Spleen (tissue), 11 donors: ENCODE measurements around the gene CPN2. TPM values are rescaled to one million over a fixed set of nuclear protein-coding genes. Genes with fewer than 3 reads are reported as not detected.

ENCODE experiments used
- DNase-seq: peaks from one replicate; pipeline ENCODE4 v3.0.0-alpha.2; 2020
- H3K27ac ChIP-seq, 8 donors: fragments of 200-600 bp; sonication (generic) in 7 of 8; 1 replicate in 4 of 8; 2 replicates in 4 of 8; pipeline versions ENCODE4 v1.5.0 to v1.8.0; 2016 to 2021; ENCODE audit warnings: inconsistent platforms in 4 of 8, mild to moderate bottlenecking in 4 of 8, moderate library complexity in 1 of 8
- H3K27me3 ChIP-seq, 7 donors: fragments of 200-600 bp; sonication (generic) in 6 of 7; replicated peaks in 1 of 7; 1 replicate in 4 of 7; 2 replicates in 3 of 7; pipeline versions ENCODE4 v1.5.0 to v1.8.0; 2016 to 2021; ENCODE audit warnings: inconsistent platforms in 3 of 7, mild to moderate bottlenecking in 1 of 7
- H3K36me3 ChIP-seq, 6 donors: fragments of 200-600 bp; sonication (generic) in 5 of 6; 1 replicate in 4 of 6; 2 replicates in 2 of 6; pipeline versions ENCODE4 v1.5.0 to v1.8.0; 2016 to 2021; ENCODE audit warnings: inconsistent platforms in 2 of 6
- H3K4me1 ChIP-seq, 6 donors: fragments of 200-600 bp; sonication (generic) in 5 of 6; 1 replicate in 3 of 6; 2 replicates in 3 of 6; pipeline versions ENCODE4 v1.5.0 to v1.8.0; 2016 to 2021; ENCODE audit warnings: inconsistent platforms in 3 of 6
- H3K4me3 ChIP-seq, 8 donors: fragments of 200-600 bp; sonication (generic) in 7 of 8; 1 replicate in 4 of 8; 2 replicates in 4 of 8; pipeline versions ENCODE4 v1.5.0 to v1.8.0; 2016 to 2021; ENCODE audit warnings: inconsistent platforms in 4 of 8, mild to moderate bottlenecking in 4 of 8, moderate library complexity in 2 of 8
- H3K9me3 ChIP-seq, 8 donors: fragments of 200-600 bp; sonication (generic) in 7 of 8; 1 replicate in 4 of 8; 2 replicates in 4 of 8; pipeline versions ENCODE4 v1.5.0 to v1.8.0; 2016 to 2021; ENCODE audit warnings: inconsistent platforms in 4 of 8
- CTCF ChIP-seq, 11 experiments: fragments of 200-600 bp in 7 of 11; fragments of 450-650 bp in 4 of 11; sonication (generic) in 4 of 11; IDR thresholded peaks in 8 of 11; conservative IDR thresholded peaks in 3 of 11; 1 replicate in 7 of 11; 2 replicates in 4 of 11; pipeline versions ENCODE4 v1.4.0 to v1.8.0; 2016 to 2021; ENCODE audit warnings: antibody characterized with exemption in 11 of 11, inconsistent platforms in 4 of 11, mild to moderate bottlenecking in 1 of 11
- POLR2A ChIP-seq, 3 donors: fragments of 450-650 bp; IDR thresholded peaks; one replicate each; pipeline ENCODE4 v1.5.1; 2017; ENCODE audit warnings: antibody characterized with exemption in 3 of 3, mild to moderate bottlenecking in 1 of 3
- POLR2AphosphoS5 ChIP-seq, 3 donors: sonication (generic); formaldehyde crosslinking; IDR thresholded peaks; one replicate each; pipeline ENCODE4 v1.5.1; 2017; ENCODE audit warnings: antibody characterized with exemption in 3 of 3
- WGBS, 5 donors: extraction: QIAGEN DNeasy Blood & Tissue Kit in 3 of 5; methylation state at CpG; one replicate each; pipeline versions ENCODE4 v1.1.5 to v1.1.7; 2013 to 2018; 5-methylcytosine and 5-hydroxymethylcytosine counted together
- intact Hi-C: fragments of 100-400 bp; cut with DNase I; formaldehyde crosslinking; loops from one replicate; pipeline ENCODE4 v1.15.0; 2023; ENCODE audit warnings: low total_unique reads
- polyA plus RNA-seq, 3 donors: library from polyadenylated mRNA; stranded (reverse); fragments of 200-250 nt; gene quantifications; one replicate each; pipeline ENCODE4 v1.2.1, GENCODE V29; 2013
- total RNA-seq, 7 donors: library from RNA; depleted of rRNA in 3 of 7; stranded (reverse); fragments of >200 nt in 3 of 7; fragmentation: NEBNext Ultra II Directional in 4 of 7; extraction: Animal tissue kit (Norgen Biotek cat#: 25700) in 4 of 7; gene quantifications; one replicate each; pipeline versions ENCODE4 v1.1.0 to v1.2.1, GENCODE V29; 2016 to 2021
- donor health status: healthy with polysubstance abuse.
- donor health status: DM: no; HTN: no; CAD: no; lungs with moderate emphysema.
- donor health status: DM: no; HTN: no; CAD: no.
- donor health status: Bipolar disorder and iron deficiency.
- donor health status: healthy.
- donor health status: DM: no; HTN: no; CAD: no.
- donor health status: DM: yes; HTN: yes; CAD: no.

CPN2 gene
- total and polyA plus RNA-seq, 10 donors: 0.26 to 4.4 (median 0.76) TPM

- TF ChIP-seq POLR2A (IDR thresholded peaks at IDR 0.05) (no peak), CTCF (IDR thresholded peaks at IDR 0.05 in 8 of 11, conservative IDR thresholded peaks at IDR 0.05 in 3 of 11) (no peak), POLR2AphosphoS5 (IDR thresholded peaks at IDR 0.05) (no peak)
- Histone ChIP-seq H3K36me3 (no peaks in the 10 kb centered on the region), H3K27me3 (peaks cover 0 to 22% (median 0%) of the 10 kb centered on the region in 7 donors), H3K9me3 (peaks cover 0 to 14% (median 9%) of the 10 kb centered on the region in 8 donors), H3K4me1 (no peaks in the 10 kb centered on the region), H3K4me3 (no peak overlapping the region), H3K27ac (no peak overlapping the region)
- no peak for DNase-seq
- intact Hi-C loops: no loop called here
- 90 to 97% (median 94%) methylated on average over 8 of the region's 8 CpGs for WGBS, 5 donors
Measured at GRCh38 chr3:194387926-194388418, 36.8 kb upstream of the CPN2 start.

- Histone ChIP-seq H3K4me1 (no peaks in the 10 kb centered on the region), H3K27me3 (peaks cover 0 to 22% (median 0%) of the 10 kb centered on the region in 7 donors), H3K4me3 (no peak overlapping the region), H3K36me3 (no peaks in the 10 kb centered on the region), H3K27ac (no peak overlapping the region), H3K9me3 (peaks cover 0 to 14% (median 9%) of the 10 kb centered on the region in 8 donors)
- intact Hi-C loops: no loop called here
- 85 to 99% (median 93%) methylated on average over 6 of the region's 6 CpGs for WGBS, 5 donors
- no peak for TF ChIP-seq POLR2A (IDR thresholded peaks at IDR 0.05)
- TF ChIP-seq CTCF (IDR thresholded peaks at IDR 0.05 in 8 of 11, conservative IDR thresholded peaks at IDR 0.05 in 3 of 11): no peak
- TF ChIP-seq POLR2AphosphoS5 (IDR thresholded peaks at IDR 0.05): no peak
- no peak for DNase-seq
Measured at GRCh38 chr3:194387276-194387675, 36.1 kb upstream of the CPN2 start.

- intact Hi-C loops: no loop called here
- H3K9me3 ChIP-seq: peaks cover 0 to 14% (median 9%) of the 10 kb centered on the region in 8 donors
- no peak overlapping the region for H3K4me3 ChIP-seq
- H3K27ac ChIP-seq: no peak overlapping the region
- no peak for DNase-seq
- TF ChIP-seq POLR2AphosphoS5 (IDR thresholded peaks at IDR 0.05) (no peak), CTCF (IDR thresholded peaks at IDR 0.05 in 8 of 11, conservative IDR thresholded peaks at IDR 0.05 in 3 of 11) (no peak), POLR2A (IDR thresholded peaks at IDR 0.05) (no peak)
- H3K27me3 ChIP-seq: peaks cover 0 to 25% (median 0%) of the 10 kb centered on the region in 7 donors
- no peaks in the 10 kb centered on the region for H3K36me3 ChIP-seq
- 55 to 71% (median 61%) methylated on average over 7 of the region's 7 CpGs for WGBS, 5 donors
- no peaks in the 10 kb centered on the region for H3K4me1 ChIP-seq
Measured at GRCh38 chr3:194386648-194387047, 35.5 kb upstream of the CPN2 start.

- Histone ChIP-seq H3K36me3 (no peaks in the 10 kb centered on the region), H3K9me3 (peaks cover 0 to 10% (median 6%) of the 10 kb centered on the region in 8 donors), H3K27ac (no peak overlapping the region), H3K27me3 (peaks cover 0 to 31% (median 0%) of the 10 kb centered on the region in 7 donors), H3K4me1 (no peaks in the 10 kb centered on the region), H3K4me3 (no peak overlapping the region)
- 89 to 93% (median 90%) methylated on average over 15 of the region's 15 CpGs for WGBS, 5 donors
- no peak for TF ChIP-seq POLR2A (IDR thresholded peaks at IDR 0.05)
- TF ChIP-seq POLR2AphosphoS5 (IDR thresholded peaks at IDR 0.05): no peak
- intact Hi-C loops: no loop called here
- DNase-seq: no peak
Measured at GRCh38 chr3:194386066-194386465, 34.9 kb upstream of the CPN2 start.
